ENCODE measurements around the gene PROB1.
A peak's percentile ranks its signal among the peaks of the same experiment; 100 is the strongest.
"Not testable (repeated sequence)": the region's sequence is repeated elsewhere in the genome, so short reads cannot be mapped to it uniquely, and the experiment has no call there.

PROB1 gene, protein sequence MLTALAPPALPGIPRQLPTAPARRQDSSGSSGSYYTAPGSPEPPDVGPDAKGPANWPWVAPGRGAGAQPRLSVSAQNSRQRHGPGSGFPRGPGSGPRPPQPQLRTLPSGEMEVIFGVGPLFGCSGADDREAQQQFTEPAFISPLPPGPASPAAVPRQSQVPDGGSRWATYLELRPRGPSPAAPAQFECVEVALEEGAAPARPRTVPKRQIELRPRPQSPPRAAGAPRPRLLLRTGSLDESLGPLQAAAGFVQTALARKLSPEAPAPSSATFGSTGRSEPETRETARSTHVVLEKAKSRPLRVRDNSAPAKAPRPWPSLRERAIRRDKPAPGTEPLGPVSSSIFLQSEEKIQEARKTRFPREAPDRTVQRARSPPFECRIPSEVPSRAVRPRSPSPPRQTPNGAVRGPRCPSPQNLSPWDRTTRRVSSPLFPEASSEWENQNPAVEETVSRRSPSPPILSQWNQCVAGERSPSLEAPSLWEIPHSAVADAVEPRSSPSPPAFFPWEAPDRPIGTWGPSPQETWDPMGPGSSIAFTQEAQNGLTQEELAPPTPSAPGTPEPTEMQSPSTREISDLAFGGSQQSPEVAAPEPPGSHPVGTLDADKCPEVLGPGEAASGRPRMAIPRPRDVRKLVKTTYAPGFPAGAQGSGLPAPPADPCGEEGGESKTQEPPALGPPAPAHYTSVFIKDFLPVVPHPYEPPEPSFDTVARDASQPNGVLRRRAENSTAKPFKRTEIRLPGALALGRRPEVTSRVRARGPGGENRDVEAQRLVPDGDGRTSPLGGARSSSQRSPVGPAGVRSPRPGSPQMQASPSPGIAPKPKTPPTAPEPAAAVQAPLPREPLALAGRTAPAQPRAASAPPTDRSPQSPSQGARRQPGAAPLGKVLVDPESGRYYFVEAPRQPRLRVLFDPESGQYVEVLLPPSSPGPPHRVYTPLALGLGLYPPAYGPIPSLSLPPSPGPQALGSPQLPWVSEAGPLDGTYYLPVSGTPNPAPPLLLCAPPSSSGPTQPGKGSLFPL

DNA sequence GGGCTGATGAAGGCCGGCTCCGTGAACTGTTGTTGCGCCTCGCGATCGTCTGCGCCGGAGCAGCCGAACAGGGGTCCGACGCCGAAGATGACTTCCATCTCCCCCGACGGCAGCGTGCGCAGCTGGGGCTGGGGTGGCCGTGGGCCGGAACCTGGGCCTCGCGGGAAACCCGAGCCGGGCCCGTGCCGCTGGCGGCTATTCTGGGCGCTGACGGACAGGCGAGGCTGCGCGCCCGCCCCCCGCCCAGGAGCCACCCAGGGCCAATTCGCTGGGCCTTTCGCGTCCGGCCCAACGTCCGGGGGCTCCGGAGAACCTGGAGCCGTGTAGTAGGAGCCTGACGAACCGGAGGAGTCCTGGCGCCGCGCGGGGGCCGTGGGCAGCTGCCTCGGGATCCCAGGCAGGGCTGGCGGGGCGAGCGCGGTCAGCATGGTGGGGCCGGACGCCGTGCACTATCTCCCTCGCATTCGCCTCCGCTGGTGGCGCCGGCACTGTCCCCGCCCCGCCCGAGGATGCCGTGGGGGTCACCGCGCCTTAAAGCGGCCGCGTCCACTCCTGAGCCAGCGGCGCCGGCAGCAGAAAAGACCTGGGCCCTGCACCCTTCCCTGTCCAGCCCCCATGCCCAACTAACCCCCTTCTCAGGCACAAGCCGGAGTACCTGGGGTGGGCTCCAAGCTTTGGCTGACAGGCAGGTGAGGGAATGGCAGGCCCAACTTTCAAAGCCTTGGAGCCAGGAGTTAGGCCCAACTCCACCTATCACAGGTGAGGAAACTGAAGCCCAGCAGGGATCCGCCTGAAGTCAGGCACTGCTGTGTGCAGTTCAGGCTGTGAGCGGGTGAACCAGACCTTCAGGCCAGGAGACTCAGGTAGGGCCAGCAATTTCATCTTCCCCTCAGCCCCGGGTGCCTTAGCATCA, at the start of gene PROB1:
PROB1 (minus strand) TSS at position 451 of the 913 bp plus-strand sequence; CDS start at position 428, 23 bp downstream.
- DNase-seq, result no peak

DNA sequence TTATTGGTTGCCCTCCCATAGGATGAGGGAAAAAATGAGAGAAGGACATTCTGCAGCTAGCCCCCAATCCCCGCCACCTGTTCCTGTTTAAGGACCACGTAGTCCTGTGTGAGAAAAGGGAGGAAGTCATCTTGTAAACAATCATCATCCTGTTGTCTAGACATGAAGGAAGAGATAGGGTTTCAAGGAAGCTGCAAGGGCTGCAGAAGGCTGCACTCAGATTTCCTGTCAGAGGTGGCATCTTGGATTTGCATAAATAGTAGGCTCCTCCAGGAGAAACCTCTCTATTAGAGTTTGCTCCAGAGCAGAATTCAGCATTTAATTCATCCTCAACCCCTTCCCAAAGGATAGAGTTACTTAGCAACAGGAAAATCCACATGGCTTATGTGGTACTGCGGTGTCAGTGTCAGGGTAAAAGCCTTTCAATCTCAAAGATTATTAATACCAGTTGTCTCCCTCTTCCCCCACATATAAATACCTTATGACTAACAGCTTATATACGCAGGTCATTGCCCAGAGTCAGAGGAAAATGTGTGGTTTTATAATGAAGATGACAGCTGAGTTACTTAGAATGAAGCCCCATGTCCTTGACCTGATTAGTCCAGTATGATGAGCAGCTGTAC, 49.0 kb upstream of the PROB1 start:
- DNase-seq, result peak; percentile 96

GRCh38 chr5:139440416-139440815, 45.5 kb upstream of the PROB1 start:
- not testable (repeated sequence) for DNase-seq

DNA sequence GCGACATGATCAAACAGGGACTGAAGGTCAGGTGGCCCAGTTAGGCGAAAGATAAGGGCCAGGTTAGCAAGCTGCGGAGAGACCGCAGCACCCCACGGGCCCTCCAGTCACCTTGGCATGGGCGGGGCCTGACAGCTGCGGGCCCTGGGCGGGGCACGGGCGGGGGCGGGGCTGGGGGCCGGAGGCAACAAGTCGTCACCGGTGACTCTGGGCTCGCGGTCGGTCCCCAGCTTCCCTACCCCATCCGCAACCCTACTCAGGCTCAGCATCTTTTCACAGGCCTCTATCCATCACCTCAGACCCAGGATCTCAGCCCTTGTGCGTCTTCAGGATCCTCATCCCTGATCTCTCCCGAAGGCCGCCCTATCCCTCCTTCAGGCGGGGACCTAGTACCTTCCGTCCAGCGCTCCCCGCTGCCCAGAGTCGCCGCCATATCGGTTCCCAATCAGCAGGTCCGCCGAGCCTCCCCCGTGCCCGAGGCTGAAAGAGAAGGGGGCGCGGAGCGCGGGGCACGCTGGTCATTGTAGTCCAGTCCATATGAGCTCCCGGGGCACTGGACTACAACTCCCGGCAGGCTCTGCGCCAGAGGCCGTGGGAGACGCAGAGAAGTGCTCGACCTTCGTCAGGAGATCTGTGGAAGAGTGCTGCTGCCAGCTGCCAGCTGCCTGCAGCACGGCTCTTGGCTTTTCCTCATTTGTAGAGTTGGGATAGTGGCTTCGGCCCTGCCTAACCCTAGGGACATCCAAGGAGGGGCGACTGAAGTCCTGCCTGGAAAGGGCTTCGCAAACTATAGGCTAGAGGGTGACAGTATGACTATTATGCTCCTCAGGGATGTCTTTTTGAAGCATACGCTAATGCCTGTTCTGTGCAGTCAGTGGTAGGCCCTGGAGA, 44.4 kb upstream of the PROB1 start, which contains the start of gene DNAJC18:
DNAJC18 (minus strand) TSS at position 513 of the 891 bp plus-strand sequence; CDS start at position 433, 80 bp downstream.
- peak; percentile 91 for DNase-seq

DNA sequence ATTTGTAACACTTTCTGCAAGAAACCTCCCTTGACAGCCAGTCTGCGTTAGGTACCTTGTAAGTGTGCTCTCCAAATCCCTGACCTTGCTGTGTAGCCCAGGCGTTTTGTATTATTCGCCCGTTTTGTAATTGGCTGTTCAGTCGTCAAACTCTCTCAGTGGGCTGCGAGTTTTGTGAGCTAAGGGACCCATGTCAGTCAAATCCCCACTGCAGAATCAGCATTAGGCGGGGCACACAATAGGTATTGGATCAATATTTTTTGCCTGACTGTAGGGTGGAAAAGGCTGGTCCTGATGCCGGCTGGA, 43.8 kb upstream of the PROB1 start:
- no peak for DNase-seq

DNA sequence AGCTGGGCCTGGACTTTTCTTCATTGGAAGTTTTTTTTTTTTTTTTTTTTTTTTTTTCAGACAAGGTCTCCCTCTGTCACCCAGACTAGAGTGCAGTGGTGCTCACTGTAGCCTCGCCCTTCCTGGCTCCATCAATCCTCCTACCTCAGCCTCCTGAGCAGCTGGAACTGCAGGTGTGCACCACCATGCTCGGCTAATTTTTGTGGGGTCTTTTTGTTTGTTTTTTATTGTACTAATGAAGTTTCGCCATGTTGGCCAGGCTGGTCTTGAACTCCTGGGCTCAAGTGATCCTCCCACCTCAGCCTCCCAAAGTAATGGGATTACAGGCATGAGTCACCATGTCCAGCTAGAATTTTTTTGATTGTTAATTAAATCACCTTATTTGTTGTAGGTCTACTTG, 40.8 kb upstream of the PROB1 start:
- no peak for DNase-seq

- DNase-seq, result no peak
These were observed 36.8 kb upstream of the PROB1 start for GRCh38 chr5:139431706-139432105.

DNA sequence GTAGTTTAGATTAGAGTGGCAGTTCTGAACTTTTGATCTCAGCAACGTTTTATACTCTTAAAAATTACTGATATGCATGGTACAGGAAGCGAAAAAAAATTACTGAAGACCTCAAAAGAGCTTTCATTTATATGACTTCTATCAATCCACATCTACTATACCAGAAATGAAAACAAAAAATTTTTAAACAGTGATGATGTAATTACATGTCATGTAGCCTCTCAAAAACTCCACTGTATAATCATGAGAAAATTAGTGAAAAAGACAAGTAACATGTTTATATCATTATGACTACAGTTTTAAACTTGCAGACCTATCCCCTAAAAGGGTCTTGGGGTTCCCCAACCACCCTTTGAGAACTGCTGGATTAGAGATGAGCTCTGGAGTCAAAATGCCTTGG, 35.1 kb upstream of the PROB1 start:
- no peak for DNase-seq

DNA sequence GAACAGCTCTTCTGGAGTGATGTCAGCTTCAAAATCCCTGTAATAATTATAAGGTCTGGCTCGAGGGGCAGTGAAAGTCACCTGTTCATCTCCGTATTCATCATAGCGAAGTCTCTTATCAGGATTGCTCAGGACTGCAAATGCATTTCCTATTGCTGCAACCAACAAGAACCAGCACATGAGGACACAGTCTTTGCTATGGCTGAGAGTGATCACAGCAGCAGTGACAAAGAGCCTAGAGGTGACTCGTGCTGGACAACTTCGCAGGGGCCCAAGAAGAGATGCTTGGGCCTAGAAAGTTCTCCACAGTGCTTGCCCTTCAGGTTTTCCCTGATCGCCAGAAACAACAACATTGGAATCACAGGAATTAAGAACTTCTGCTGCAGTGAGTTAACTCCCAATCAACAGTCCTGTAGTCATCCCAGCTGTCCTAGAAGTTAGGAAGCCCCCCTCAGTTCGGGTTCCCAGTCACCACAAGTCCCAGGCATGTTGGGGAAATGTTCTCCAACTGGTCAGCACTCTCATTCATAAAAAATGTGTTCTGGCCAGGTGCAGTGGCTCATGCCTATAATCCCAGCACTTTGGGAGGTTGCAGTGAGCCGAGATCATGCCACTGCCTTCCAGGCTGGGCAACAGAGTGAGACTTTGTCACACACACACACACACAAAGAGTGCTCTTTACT, 31.4 kb upstream of the PROB1 start:
- peak; percentile 80 for DNase-seq

- DNase-seq, result no peak
These were observed 30.6 kb upstream of the PROB1 start for GRCh38 chr5:139425497-139425896.

DNA sequence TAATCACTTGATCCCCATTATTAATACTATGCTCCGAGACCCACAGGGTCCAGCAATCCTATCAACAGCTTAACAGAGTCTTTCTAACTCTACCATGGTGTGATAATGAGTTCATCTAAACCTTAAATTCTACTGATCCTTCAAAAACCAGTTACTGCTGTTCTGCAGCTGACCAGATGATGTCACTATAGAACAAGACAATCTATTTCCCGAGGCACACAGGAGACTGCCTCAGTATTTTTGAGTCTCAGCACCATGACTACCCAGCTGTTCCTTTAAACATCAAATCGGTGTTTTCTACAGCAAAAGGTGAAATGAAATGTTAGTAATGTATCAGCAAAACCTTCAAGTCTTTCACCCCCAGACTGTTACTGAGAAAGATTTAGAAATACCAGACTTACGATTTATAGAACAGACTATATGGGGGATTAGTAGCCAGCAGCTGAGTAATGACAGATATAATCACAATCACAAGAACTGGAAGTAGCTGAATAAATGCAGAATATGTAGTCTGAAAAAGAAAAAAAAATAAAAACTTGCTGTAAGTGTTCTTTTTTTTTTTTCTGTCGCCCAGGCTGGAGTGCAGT, 27.5 kb upstream of the PROB1 start:
- peak; percentile 72 for DNase-seq

DNA sequence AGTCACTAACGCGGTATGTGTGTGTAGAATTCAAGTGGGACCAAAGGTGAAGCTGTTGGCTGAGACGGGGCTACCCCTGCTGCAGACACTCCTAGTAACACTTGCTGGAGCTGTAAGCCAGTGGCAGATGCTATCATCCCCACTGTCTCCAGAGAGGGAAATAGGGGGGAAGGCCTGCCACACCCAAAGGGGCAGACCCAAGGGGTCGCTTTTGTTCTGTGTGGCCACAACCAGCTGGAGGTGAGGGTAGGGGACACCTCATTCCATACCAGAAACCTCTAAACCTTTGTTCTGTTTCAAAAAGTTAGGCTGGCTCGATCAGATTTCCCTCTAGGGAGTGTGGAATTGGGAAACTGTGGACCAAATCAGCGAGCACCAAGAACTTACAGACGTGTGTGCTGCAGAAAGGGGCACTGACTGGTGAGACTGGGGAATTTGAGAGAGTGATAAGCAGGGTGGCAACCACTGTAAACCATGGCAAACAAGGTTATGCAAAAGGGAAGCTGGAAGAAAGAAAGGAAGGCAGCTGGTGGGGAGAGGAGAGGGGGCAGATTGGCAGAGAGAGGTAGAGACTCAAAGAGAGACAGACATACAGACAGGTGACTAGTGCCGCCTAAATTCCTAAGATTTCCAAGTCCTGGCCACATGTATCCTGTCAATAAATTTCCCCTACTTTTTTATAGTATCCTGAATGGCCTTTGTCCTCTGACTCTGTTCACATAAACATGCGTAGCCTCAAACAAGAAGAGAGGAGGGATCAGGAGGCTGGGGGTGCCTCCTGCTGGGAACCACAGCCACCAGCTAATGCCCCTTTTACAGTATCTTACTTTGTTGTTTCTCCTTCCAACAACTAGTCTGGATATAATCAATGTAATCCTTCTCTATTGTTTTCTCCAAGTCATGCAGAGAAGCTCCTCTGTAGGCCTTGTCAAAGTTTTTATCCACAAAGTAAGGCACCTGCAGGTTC, 24.6 kb upstream of the PROB1 start:
- no peak for DNase-seq

GRCh38 chr5:139418793-139419192, 23.9 kb upstream of the PROB1 start:
- no peak for DNase-seq

DNA sequence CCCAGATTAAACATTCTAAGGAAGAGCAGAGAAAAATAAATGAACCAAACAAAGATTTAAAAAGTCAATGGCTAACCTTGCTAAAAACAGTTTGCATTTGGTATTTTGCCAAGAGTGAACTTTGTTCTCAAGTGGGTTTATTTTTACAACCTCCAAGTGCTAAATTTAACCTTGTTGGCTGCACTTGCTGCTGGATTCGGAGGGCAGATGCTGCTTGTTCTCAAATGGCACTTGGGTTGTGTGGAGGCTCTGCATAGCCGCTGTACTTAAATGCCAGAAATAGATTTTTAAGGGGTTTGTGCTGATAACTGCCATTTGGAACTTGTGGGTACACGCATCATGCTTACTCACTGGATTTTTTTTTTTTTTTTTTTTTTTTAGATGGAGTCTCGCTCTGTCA, 22.3 kb upstream of the PROB1 start:
- DNase-seq, result no peak

DNA sequence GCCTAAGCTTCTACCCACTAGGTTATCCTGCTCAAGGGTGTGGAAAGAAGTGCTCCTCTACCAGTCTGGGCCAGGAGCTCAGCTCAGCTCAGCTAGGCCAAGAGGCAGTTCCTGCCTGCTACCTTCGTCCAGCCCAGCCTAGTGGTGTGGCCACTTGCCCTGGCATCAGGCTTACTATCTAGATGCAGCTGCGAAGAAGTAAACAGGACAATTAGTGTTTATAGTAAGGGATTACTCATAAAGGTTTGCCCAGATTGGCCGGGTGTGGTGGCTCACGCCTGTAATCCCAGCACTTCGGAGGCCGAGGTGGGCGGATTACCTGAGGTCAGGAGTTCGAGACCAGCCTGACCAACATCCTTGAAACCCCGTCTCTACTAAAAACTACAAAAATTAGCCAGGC, 21.7 kb upstream of the PROB1 start:
- no peak for DNase-seq

DNA sequence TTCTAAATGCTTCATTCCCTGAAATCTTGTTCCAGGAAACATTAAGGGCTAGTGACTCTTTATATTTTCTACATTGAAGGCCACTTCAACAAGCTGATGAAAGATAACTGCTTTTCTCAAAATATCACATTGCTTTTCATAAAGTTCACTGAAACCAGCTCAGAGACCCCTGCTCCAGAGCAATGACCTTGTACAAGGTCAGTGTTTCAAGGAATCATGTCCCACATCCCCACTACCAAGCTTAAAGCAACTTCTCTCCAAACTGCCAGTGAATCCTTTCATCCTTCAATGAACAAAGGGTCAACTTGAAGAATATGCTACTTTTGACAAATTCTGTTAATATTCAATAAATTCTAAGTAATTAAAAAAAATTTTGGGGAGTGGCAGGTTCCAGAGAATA, 21.0 kb upstream of the PROB1 start:
- no peak for DNase-seq

GRCh38 chr5:139415221-139415861, 20.4 kb upstream of the PROB1 start:
- DNase-seq, result no peak

- DNase-seq, result no peak
These were observed 19.8 kb upstream of the PROB1 start for GRCh38 chr5:139414581-139415130.
